MV-4-11 (cell line): ENCODE measurements around the gene ANKDD1B.
"Not testable (repeated sequence)": the region's sequence is repeated elsewhere in the genome, so short reads cannot be mapped to it uniquely, and the experiment has no call there.

Experiments used
- DNase-seq: peaks from one replicate; lab custom pipeline; 2025; lab: John Stamatoyannopoulos, UW

Gene ANKDD1B

GRCh38 chr5:75662061-75662460 lies 50.8 kb downstream of the ANKDD1B start:
- DNase-seq: no peak

DNA sequence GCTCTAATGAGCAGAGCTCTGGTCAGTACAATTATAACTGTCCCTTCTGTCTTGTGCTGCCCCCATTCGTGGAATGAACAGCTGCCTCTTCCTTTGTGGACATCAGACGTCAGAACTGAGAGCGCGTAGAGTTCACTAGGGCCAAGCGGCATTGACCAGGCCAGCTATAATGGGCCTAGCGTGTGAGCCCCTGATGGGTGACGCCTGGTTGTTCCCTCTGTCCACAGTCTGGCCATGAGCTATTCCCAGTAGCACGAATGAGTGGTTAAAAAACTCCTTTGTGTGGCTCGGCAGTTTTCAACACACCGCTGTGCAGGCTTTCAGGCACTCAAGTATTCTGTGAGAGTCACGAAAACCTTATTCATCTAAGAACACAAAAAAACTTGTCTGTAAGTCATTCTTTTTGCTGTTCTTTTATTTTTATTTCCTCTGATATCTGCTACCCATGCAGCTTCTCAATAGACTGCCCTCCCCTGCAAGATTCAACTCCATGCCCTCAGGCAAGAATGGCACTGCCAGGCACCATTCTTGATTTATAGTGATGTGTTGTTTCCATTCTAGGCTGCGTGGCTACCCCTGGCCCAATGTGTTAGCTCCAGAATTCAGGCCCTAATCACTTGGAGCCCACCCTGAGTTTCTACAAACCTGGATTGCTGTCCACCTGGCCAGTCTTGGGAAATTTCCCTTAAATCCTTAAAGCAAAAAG lies 52.5 kb downstream of the ANKDD1B start:
- DNase-seq: no peak

DNA sequence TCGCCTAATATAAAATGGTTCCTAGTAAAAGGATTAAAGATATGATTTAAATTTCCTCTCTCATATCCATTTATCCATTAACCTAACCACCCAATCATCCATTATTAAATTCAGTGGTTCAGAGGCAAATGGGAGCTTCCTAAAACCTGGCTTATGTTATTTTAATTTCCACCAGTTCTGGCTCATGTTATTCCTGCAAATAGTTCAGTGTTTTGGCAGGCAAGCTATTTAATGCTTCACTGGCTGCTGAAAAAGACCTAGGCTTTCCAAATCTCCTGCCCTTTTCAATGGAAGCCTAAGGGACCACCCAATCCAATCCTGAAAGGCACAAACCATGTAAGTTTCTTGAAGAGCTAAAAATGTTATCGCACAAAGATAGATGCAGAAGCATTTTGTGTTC lies 53.7 kb downstream of the ANKDD1B start:
- DNase-seq: no peak

DNA sequence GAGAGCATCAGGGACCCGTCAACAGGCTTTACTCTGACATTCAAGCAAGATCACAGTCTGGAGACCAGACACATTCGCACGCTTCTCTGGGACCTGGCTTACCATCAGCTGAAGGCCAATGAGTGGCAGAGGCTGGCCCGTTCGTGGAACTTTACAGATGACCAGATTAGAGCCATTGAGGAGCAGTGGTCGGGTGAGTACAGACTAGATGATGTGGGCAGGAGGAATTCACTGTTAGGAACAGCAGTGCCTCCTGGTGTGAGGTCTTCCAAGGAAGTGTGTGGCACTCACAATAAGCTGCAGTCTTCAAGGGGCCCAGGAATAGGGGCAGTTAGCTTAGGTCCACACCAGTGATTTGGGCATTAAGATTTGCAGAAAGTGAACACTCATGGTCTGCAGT lies 55.5 kb downstream of the ANKDD1B start:
- no peak for DNase-seq

DNA sequence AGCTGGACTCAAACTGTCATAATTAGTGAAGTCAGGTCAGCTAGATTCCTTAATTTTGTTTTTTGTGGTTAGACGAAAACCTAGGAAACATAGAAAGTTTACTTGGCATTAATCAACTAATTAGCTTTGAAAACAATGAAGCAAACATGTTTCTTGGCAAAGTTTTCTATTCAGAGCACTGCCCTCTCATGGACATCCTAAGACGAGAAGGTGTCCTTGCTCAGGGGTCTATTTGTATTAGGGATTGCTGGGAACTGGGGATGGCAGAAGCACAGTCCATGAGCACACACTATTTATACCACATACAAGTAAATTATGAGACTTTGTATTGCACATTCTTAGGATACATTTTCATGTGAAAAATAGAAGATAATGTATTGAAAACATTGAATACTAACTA lies 56.3 kb downstream of the ANKDD1B start:
- no peak for DNase-seq

GRCh38 chr5:75668445-75668844 lies 57.2 kb downstream of the ANKDD1B start:
- DNase-seq: peak; percentile 7

GRCh38 chr5:75668977-75669689 lies 57.9 kb downstream of the ANKDD1B start:
- peak; percentile 80 for DNase-seq

- no peak for DNase-seq
Observed at GRCh38 chr5:75670577-75670976, 59.3 kb downstream of the ANKDD1B start.

DNA sequence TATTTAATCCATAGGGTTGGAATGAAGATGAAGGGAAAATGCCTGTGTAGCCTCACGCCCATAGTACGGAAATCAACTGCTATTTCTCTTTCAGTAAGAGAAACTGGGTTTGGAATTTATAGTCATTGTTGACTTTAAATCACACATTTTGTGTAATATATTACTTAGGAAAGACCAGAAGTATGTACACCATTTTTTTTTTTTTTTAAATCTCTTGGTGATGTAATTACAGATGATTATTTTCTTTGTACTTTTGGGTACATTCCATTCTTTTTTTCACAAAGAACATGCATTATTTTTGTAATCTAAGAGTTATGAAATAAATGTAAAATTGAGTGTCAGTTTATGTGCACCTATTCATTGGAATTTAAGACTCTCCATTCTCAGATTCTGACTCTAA lies 60.3 kb downstream of the ANKDD1B start:
- DNase-seq: no peak

GRCh38 chr5:75672616-75673015 lies 61.4 kb downstream of the ANKDD1B start:
- DNase-seq: no peak

GRCh38 chr5:75675783-75676182 lies 64.5 kb downstream of the ANKDD1B start:
- DNase-seq: no peak

DNA sequence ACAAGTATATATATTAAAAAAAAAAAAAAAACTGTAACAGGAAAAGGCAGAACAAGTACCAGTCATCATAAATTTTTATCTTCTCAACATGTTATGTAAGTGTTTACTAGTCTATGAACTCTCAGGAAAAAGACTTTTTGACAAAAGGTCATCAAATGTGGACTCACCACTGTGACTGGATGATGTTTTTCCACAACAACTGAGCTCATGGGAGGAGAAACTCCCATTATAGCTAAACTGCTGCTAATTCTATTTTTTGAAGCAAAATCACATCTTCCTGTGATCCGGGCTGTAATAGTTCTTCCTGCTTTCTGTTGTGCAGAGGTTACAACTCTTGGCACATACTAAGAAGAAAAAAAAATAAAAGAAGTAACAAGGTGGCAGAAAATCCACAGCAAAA lies 66.4 kb downstream of the ANKDD1B start:
- DNase-seq: no peak

DNA sequence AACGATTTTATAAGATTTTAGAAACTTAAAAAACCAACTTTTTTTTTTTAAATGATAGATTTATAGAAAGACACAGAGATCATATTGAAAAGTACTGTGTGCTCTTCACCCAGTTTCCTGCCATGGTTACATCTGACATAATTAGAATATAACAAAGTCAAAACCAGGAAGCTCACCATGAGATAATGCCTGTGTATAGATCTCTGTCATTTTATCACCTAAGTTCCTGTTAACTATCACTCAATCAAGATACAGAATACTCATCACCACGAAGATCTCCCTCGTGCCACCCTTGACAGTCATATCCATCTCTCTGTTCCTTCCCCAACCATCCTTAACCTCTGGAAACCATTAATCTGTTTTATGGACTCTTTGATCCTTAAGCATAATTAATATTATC lies 66.9 kb downstream of the ANKDD1B start:
- no peak for DNase-seq

GRCh38 chr5:75681125-75681830 lies 70.0 kb downstream of the ANKDD1B start:
- peak; percentile 50 for DNase-seq

DNA sequence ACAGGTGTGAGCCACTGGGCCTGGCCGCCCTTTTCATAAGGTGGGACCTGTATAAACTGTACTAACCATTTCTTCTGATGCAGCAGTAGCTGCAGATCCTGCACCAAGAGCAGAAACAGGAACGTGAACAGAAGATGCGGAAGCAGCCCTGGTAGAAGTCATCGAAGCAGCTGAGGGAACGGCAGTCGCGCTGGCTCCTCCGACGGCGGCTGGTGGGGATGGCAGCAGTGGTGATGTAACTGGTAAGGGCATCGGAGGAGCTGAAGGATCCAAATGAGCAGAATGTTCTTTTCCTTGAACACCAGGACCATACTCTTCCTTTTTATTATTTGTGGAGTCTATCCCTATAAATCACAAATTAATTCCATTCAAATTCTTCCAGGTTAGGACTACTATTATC lies 73.9 kb downstream of the ANKDD1B start:
- no peak for DNase-seq

GRCh38 chr5:75686480-75686879 lies 75.2 kb downstream of the ANKDD1B start:
- DNase-seq: no peak

DNA sequence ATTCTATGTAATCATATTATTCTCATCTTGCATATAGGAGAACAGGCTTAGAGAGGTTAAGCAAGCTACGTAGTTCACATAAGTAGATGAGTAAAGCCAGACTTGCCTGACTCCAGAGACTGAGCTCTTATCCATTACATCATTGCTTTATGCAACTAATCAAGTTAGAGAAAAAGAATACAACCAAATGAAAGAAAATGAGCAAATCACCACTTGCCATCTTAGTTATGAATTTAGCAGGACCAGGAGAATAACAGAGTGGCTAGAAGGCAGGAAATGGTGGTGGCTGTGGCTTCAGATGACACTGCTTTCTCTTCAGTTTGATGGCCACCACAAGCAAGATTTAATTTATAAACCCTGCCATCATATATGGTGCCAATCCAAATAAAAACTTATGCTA lies 79.4 kb downstream of the ANKDD1B start:
- no peak for DNase-seq

DNA sequence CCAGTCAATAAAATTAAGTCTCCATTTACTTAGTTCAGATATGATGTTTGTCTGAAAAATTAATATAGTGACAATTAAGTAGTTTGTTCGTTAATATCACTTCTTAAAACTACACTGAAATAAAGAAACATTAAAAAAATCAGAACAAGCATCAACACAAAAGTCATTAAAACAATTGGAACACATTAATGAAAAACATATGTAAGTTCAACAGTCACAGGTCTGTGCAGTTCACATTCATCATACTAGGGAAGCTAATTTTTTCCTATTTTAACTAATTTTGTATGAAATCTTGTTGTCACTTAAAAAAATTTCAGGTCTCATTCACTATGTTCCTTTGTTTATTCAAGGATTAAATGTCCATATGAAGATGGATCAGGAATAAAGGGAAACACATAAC lies 83.5 kb downstream of the ANKDD1B start:
- DNase-seq: no peak

DNA sequence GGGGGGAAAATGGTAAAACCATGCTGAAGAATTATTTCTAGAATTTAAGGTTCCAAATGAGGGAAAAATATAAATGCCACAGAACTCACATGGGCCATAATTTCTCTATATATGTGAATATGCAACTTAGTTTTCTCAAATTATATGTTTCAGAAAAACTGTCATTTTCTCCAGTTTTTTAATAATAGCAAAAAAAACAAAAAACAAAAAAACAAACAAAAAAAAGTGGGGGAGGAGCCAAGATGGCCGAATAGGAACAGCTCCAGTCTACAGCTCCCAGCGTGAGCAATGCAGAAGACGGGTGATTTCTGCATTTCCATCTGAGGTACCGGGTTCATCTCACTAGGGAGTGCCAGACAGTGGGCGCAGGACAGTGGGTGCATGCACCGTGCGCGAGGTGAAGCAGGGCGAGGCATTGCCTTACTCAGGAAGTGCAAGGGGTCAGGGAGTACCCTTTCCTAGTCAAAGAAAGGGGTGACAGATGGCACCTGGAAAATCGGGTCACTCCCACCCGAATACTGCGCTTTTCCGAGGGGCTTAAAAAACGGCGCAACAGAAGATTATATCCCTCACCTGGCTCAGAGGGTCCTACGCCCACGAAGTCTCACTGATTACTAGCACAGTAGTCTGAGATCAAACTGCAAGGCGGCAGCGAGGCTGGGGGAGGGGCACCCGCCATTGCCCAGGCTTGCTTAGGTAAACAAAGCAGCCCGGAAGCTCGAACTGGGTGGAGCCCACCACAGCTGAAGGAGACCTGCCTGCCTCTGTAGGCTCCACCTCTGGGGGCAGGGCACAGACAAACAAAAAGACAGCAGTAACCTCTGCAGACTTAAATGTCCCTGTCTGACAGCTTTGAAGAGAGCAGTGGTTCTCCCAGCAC lies 84.5 kb downstream of the ANKDD1B start:
- not testable (repeated sequence) for DNase-seq

GRCh38 chr5:75701856-75702255 lies 90.6 kb downstream of the ANKDD1B start:
- DNase-seq: no peak

DNA sequence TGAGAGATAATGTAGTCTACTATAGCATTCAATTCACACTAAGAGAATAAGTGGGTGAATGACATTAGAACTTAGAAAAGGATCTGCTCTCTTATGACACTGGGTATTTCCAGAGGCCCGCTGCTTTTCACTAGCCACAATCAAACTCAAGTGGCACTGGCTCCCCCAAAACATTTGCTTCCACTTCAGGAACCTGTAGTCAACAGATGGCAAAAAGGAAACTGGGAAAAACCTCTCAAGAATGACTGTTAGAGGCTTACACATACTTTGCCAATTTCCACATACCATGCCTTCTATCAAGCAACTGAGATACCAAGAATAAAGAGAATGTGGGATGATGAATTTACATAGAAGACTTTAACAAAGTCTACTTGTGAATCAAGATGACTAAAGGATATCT lies 94.8 kb downstream of the ANKDD1B start:
- no peak for DNase-seq

DNA sequence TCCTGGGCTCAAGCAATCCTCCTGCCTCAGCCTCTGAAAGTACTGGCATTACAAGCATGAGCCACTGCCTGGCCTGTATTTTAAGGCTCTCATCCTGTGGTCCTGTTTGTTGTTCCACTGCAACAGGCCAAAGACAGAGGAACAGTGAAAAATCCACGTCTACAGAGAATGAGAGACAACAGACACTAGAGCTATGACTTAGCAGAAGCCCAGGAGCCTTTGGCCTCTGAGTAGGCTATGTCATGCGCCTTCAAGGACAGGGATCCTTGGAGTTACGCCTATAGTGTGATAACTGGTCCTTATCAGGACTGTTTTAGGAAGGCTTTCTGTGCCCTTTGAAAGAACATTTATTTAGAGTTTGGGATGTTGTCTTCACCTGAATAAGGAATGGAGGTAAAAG lies 95.5 kb downstream of the ANKDD1B start:
- DNase-seq: no peak
